ENCODE results near the gene DNM3. TPM values are rescaled to one million over a fixed set of nuclear protein-coding genes. Genes with fewer than 3 reads are reported as not detected.
"Not testable (repeated sequence)": the region's sequence is repeated elsewhere in the genome, so short reads cannot be mapped to it uniquely, and the experiment has no call there.

DNM3 gene
- total RNA-seq, 1 donor: 0.72 TPM

DNA sequence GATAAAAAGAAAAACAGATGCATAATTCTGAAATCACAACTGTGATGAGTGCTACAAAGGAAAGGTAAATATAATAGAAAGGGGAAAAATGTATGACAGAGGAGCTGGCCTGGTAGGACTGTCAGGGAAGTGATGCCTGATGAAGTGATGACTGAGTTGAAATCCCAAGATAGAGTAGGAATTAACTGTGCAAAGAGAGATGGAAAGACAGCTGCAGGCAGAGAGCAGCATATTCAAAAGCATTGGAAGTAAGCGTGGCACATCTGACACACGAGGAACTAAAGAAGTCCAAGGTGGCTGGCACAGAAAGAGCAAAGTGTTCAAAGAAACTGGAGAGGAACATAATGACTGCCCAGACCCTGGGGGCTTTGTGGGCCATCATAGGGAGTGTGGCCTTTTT, 457.6 kb downstream of the DNM3 start:
- TF ChIP-seq, protein P1, sequence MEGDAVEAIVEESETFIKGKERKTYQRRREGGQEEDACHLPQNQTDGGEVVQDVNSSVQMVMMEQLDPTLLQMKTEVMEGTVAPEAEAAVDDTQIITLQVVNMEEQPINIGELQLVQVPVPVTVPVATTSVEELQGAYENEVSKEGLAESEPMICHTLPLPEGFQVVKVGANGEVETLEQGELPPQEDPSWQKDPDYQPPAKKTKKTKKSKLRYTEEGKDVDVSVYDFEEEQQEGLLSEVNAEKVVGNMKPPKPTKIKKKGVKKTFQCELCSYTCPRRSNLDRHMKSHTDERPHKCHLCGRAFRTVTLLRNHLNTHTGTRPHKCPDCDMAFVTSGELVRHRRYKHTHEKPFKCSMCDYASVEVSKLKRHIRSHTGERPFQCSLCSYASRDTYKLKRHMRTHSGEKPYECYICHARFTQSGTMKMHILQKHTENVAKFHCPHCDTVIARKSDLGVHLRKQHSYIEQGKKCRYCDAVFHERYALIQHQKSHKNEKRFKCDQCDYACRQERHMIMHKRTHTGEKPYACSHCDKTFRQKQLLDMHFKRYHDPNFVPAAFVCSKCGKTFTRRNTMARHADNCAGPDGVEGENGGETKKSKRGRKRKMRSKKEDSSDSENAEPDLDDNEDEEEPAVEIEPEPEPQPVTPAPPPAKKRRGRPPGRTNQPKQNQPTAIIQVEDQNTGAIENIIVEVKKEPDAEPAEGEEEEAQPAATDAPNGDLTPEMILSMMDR (IDR thresholded peaks at IDR 0.05; ENCODE audit: extremely low read depth, low read depth, low read length): no peak
- Histone ChIP-seq H2AFZ (ENCODE audit: low read length) (no peak overlapping the region), H3K4me1 (ENCODE audit: insufficient read depth, low read length) (no peaks in the 10 kb centered on the region), H3K36me3 (ENCODE audit: insufficient read depth, low read length) (no peaks in the 10 kb centered on the region), H3K9me3 (ENCODE audit: low read depth, low read length) (no peaks in the 10 kb centered on the region), H3K79me2 (ENCODE audit: insufficient read depth, low read length) (no peaks in the 10 kb centered on the region), H4K20me1 (ENCODE audit: insufficient read depth, low read length) (no peaks in the 10 kb centered on the region), H3K27ac (ENCODE audit: low read depth, low read length) (no peak overlapping the region), H3K4me2 (ENCODE audit: insufficient read depth, low read length) (no peak overlapping the region), H3K4me3 (ENCODE audit: insufficient read depth, low read length) (no peak overlapping the region), H3K27me3 (ENCODE audit: insufficient read depth, low read length) (no peaks in the 10 kb centered on the region)
- DNase-seq (ENCODE audit: insufficient read length, low spot score, missing footprints): no peak

GRCh38 chr1:172299515-172299914, 458.2 kb downstream of the DNM3 start:
- TF ChIP-seq, protein P1 (IDR thresholded peaks at IDR 0.05; ENCODE audit: extremely low read depth, low read depth, low read length): no peak
- Histone ChIP-seq H3K79me2 (ENCODE audit: insufficient read depth, low read length) (no peaks in the 10 kb centered on the region), H3K4me3 (ENCODE audit: insufficient read depth, low read length) (no peak overlapping the region), H3K27ac (ENCODE audit: low read depth, low read length) (no peak overlapping the region), H3K4me2 (ENCODE audit: insufficient read depth, low read length) (no peak overlapping the region), H3K36me3 (ENCODE audit: insufficient read depth, low read length) (no peaks in the 10 kb centered on the region), H3K4me1 (ENCODE audit: insufficient read depth, low read length) (no peaks in the 10 kb centered on the region), H3K27me3 (ENCODE audit: insufficient read depth, low read length) (no peaks in the 10 kb centered on the region), H3K9me3 (ENCODE audit: low read depth, low read length) (no peaks in the 10 kb centered on the region), H2AFZ (ENCODE audit: low read length) (no peak overlapping the region), H4K20me1 (ENCODE audit: insufficient read depth, low read length) (no peaks in the 10 kb centered on the region)
- DNase-seq (ENCODE audit: insufficient read length, low spot score, missing footprints): no peak

- not testable (repeated sequence) for H3K4me2 ChIP-seq (ENCODE audit: insufficient read depth, low read length); H3K4me3 ChIP-seq (ENCODE audit: insufficient read depth, low read length); H4K20me1 ChIP-seq (ENCODE audit: insufficient read depth, low read length); H3K79me2 ChIP-seq (ENCODE audit: insufficient read depth, low read length); H3K27me3 ChIP-seq (ENCODE audit: insufficient read depth, low read length); DNase-seq (ENCODE audit: insufficient read length, low spot score, missing footprints); H3K36me3 ChIP-seq (ENCODE audit: insufficient read depth, low read length); H3K4me1 ChIP-seq (ENCODE audit: insufficient read depth, low read length); H3K27ac ChIP-seq (ENCODE audit: low read depth, low read length); H3K9me3 ChIP-seq (ENCODE audit: low read depth, low read length); H2AFZ ChIP-seq (ENCODE audit: low read length)
Measured at GRCh38 chr1:172307508-172307907, 466.2 kb downstream of the DNM3 start.

DNA sequence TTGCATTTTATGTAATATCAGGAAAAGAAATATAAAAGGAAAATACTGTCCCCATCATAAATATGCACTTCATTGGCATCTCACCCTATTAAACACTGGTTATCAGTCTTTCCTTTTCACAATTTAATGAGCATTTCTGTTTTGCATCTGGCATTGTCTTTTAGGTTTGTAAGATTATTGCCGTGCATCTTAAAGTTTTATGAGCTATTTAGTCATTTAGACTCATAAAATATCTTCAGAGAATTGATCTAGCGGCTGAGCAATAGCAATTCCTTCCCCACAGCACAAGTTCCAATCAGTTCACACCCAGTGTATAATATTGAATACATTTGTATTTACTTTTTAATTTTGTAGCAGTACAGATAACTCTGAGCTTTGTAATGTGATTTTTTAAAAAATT, 466.8 kb downstream of the DNM3 start:
- Histone ChIP-seq H3K4me1 (ENCODE audit: insufficient read depth, low read length) (no peaks in the 10 kb centered on the region), H3K36me3 (ENCODE audit: insufficient read depth, low read length) (no peaks in the 10 kb centered on the region), H3K27me3 (ENCODE audit: insufficient read depth, low read length) (no peaks in the 10 kb centered on the region), H3K4me2 (ENCODE audit: insufficient read depth, low read length) (no peak overlapping the region), H3K4me3 (ENCODE audit: insufficient read depth, low read length) (no peak overlapping the region), H3K27ac (ENCODE audit: low read depth, low read length) (no peak overlapping the region), H2AFZ (ENCODE audit: low read length) (no peak overlapping the region), H3K79me2 (ENCODE audit: insufficient read depth, low read length) (no peaks in the 10 kb centered on the region), H3K9me3 (ENCODE audit: low read depth, low read length) (no peaks in the 10 kb centered on the region), H4K20me1 (ENCODE audit: insufficient read depth, low read length) (no peaks in the 10 kb centered on the region)
- DNase-seq (ENCODE audit: insufficient read length, low spot score, missing footprints): no peak
- TF ChIP-seq, protein P1 (IDR thresholded peaks at IDR 0.05; ENCODE audit: extremely low read depth, low read depth, low read length): no peak

All from osteoblast (primary cell).